HEK293 (cell line): ENCODE results near the gene ANKRD63.

Source experiments
- GLI2 ChIP-seq: fragments of 450-650 bp; formaldehyde crosslinking; IDR thresholded peaks from 2 replicates; pipeline ENCODE4; 2017; ENCODE audit warnings: missing biosample characterization, missing genetic modification characterization, low read depth, borderline replicate concordance
- GLIS2 ChIP-seq: fragments of 450-650 bp; formaldehyde crosslinking; IDR thresholded peaks from 2 replicates; pipeline ENCODE4 v1.5.1; 2016; ENCODE audit warnings: missing biosample characterization, missing genetic modification characterization
- HOXA7 ChIP-seq: sonication (generic); formaldehyde crosslinking; IDR thresholded peaks from 2 replicates; pipeline ENCODE4 v1.8.1; 2022; ENCODE audit warnings: missing genetic modification reagents, borderline replicate concordance
- OVOL3 ChIP-seq: fragments of 450-650 bp; formaldehyde crosslinking; IDR thresholded peaks from 2 replicates; pipeline ENCODE4 v1.5.1; 2016; ENCODE audit warnings: missing biosample characterization, missing genetic modification characterization
- PATZ1 ChIP-seq: fragments of 450-650 bp; formaldehyde crosslinking; IDR thresholded peaks from 2 replicates; pipeline ENCODE4 v1.5.1; 2016; ENCODE audit warnings: missing biosample characterization, missing genetic modification characterization
- PRDM6 ChIP-seq: fragments of 450-650 bp; formaldehyde crosslinking; IDR thresholded peaks from 2 replicates; pipeline ENCODE4 v1.5.1; 2017; ENCODE audit warnings: missing biosample characterization, missing genetic modification characterization
- REPIN1 ChIP-seq: fragments of 450-650 bp; formaldehyde crosslinking; IDR thresholded peaks from 2 replicates; pipeline ENCODE4 v1.5.1; 2017; ENCODE audit warnings: missing biosample characterization, missing genetic modification characterization, low read depth
- SCRT2 ChIP-seq: fragments of 450-650 bp; formaldehyde crosslinking; IDR thresholded peaks from 2 replicates; pipeline ENCODE4 v1.5.1; 2016; ENCODE audit warnings: missing biosample characterization, missing genetic modification characterization
- TCF7L2 ChIP-seq: IDR thresholded peaks from 2 replicates; pipeline ENCODE4 v1.6.1; 2011; ENCODE audit warnings: low read depth, mild to moderate bottlenecking, inconsistent platforms, low read length, moderate library complexity, borderline replicate concordance
- ZBTB21 ChIP-seq: fragments of 450-650 bp; formaldehyde crosslinking; IDR thresholded peaks from 2 replicates; pipeline ENCODE4 v1.5.1; 2017; ENCODE audit warnings: missing biosample characterization, missing genetic modification characterization
- ZBTB26 ChIP-seq: fragments of 450-650 bp; formaldehyde crosslinking; optimal IDR thresholded peaks from 2 replicates; pipeline ENCODE3; 2016; ENCODE audit warnings: missing biosample characterization, mild to moderate bottlenecking, missing genetic modification characterization
- ZFHX2 ChIP-seq: fragments of 450-650 bp; formaldehyde crosslinking; conservative IDR thresholded peaks from 2 replicates; pipeline ENCODE4 v1.5.1; 2016; ENCODE audit warnings: missing biosample characterization, missing genetic modification characterization
- ZNF10 ChIP-seq: fragments of 450-650 bp; formaldehyde crosslinking; IDR thresholded peaks from 2 replicates; pipeline ENCODE4 v1.5.1; 2017; ENCODE audit warnings: missing biosample characterization, missing genetic modification characterization
- ZNF138 ChIP-seq: fragments of 450-650 bp; formaldehyde crosslinking; IDR thresholded peaks from 2 replicates; pipeline ENCODE4 v1.5.1; 2016; ENCODE audit warnings: missing biosample characterization, missing genetic modification characterization, borderline replicate concordance
- ZNF19 ChIP-seq: fragments of 450-650 bp; formaldehyde crosslinking; IDR thresholded peaks from 2 replicates; pipeline ENCODE4; 2016; ENCODE audit warnings: missing biosample characterization, missing genetic modification characterization, low read depth
- ZNF24 ChIP-seq: fragments of 450-650 bp; formaldehyde crosslinking; IDR thresholded peaks from 2 replicates; pipeline ENCODE4 v1.5.1; 2016; ENCODE audit warnings: missing biosample characterization, missing genetic modification characterization
- ZNF354C ChIP-seq: fragments of 450-650 bp; formaldehyde crosslinking; IDR thresholded peaks from 2 replicates; pipeline ENCODE4 v1.5.1; 2016; ENCODE audit warnings: missing biosample characterization, missing genetic modification characterization, low read depth, borderline replicate concordance
- ZNF423 ChIP-seq: fragments of 450-650 bp; formaldehyde crosslinking; IDR thresholded peaks from 2 replicates; pipeline ENCODE4 v1.5.1; 2016; ENCODE audit warnings: missing biosample characterization, missing genetic modification characterization
- ZNF433 ChIP-seq: fragments of 450-650 bp; formaldehyde crosslinking; IDR thresholded peaks from 2 replicates; pipeline ENCODE4 v1.5.1; 2016; ENCODE audit warnings: missing biosample characterization, missing genetic modification characterization, low read depth
- ZNF510 ChIP-seq: fragments of 450-650 bp; formaldehyde crosslinking; IDR thresholded peaks from 2 replicates; pipeline ENCODE4 v1.5.1; 2018; ENCODE audit warnings: mild to moderate bottlenecking, missing genetic modification characterization, missing biosample characterization; ENCODE audit not compliant: insufficient replicate concordance
- ZNF514 ChIP-seq: fragments of 450-650 bp; formaldehyde crosslinking; IDR thresholded peaks from 2 replicates; pipeline ENCODE4 v1.5.1; 2016; ENCODE audit warnings: missing biosample characterization, missing genetic modification characterization
- ZNF530 ChIP-seq: fragments of 450-650 bp; formaldehyde crosslinking; IDR thresholded peaks from 2 replicates; pipeline ENCODE4 v1.5.1; 2016; ENCODE audit warnings: low read depth, missing biosample characterization, missing genetic modification characterization
- ZNF623 ChIP-seq: fragments of 450-650 bp; formaldehyde crosslinking; IDR thresholded peaks from 2 replicates; pipeline ENCODE4 v1.5.1; 2016; ENCODE audit warnings: missing biosample characterization, missing genetic modification characterization
- ZNF626 ChIP-seq: fragments of 450-650 bp; sonication (Bioruptor Pico); formaldehyde crosslinking; IDR thresholded peaks from 2 replicates; pipeline ENCODE4 v1.5.1; 2018; ENCODE audit warnings: missing biosample characterization, missing genetic modification characterization, inconsistent platforms
- ZNF654 ChIP-seq: fragments of 450-650 bp; formaldehyde crosslinking; IDR thresholded peaks from 2 replicates; pipeline ENCODE4 v1.5.1; 2016; ENCODE audit warnings: low read depth, missing biosample characterization, missing genetic modification characterization
- ZNF692 ChIP-seq: fragments of 450-650 bp; formaldehyde crosslinking; IDR thresholded peaks from 2 replicates; pipeline ENCODE4 v1.5.1; 2016; ENCODE audit warnings: missing biosample characterization, missing genetic modification characterization
- ZNF76 ChIP-seq: fragments of 450-650 bp; formaldehyde crosslinking; IDR thresholded peaks from 2 replicates; pipeline ENCODE4; 2016; ENCODE audit warnings: low read depth, missing biosample characterization, missing genetic modification characterization, borderline replicate concordance
- ZNF776 ChIP-seq: fragments of 450-650 bp; formaldehyde crosslinking; IDR thresholded peaks from 2 replicates; pipeline ENCODE4 v1.5.0; 2017; ENCODE audit warnings: missing biosample characterization, missing genetic modification characterization, borderline replicate concordance
- TF ChIP-seq, protein P1 (sequence below): fragments of 450-650 bp; formaldehyde crosslinking; IDR thresholded peaks from 2 replicates; pipeline ENCODE4 v1.5.1; 2016; ENCODE audit warnings: missing biosample characterization, missing genetic modification characterization, low read depth
- TF ChIP-seq, protein P2 (sequence below): fragments of 450-650 bp; formaldehyde crosslinking; IDR thresholded peaks from 2 replicates; pipeline ENCODE4 v1.5.1; 2016; ENCODE audit warnings: missing biosample characterization, missing genetic modification characterization

Gene ANKRD63

GRCh38 chr15:40323239-40323952, 40.5 kb upstream of the ANKRD63 start, which contains the start of gene INAFM2 (continued):
- TF ChIP-seq TCF7L2: no peak
- no peak for TF ChIP-seq ZNF138
- no peak for TF ChIP-seq ZNF10 (tag by site-specific recombination)
- no peak for TF ChIP-seq PRDM6 (tag by site-specific recombination)
- TF ChIP-seq ZNF654 (tag by site-specific recombination): no peak
- peak; percentile 80 for TF ChIP-seq SCRT2 (tag by site-specific recombination)
- no peak for TF ChIP-seq ZFHX2 (tag by site-specific recombination)
- TF ChIP-seq, protein P1, sequence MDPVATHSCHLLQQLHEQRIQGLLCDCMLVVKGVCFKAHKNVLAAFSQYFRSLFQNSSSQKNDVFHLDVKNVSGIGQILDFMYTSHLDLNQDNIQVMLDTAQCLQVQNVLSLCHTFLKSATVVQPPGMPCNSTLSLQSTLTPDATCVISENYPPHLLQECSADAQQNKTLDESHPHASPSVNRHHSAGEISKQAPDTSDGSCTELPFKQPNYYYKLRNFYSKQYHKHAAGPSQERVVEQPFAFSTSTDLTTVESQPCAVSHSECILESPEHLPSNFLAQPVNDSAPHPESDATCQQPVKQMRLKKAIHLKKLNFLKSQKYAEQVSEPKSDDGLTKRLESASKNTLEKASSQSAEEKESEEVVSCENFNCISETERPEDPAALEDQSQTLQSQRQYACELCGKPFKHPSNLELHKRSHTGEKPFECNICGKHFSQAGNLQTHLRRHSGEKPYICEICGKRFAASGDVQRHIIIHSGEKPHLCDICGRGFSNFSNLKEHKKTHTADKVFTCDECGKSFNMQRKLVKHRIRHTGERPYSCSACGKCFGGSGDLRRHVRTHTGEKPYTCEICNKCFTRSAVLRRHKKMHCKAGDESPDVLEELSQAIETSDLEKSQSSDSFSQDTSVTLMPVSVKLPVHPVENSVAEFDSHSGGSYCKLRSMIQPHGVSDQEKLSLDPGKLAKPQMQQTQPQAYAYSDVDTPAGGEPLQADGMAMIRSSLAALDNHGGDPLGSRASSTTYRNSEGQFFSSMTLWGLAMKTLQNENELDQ (tag by site-specific recombination): no peak
- TF ChIP-seq ZNF692: peak; percentile 100
- TF ChIP-seq ZNF510 (tag by site-specific recombination): no peak
- TF ChIP-seq ZNF530: no peak
- no peak for TF ChIP-seq REPIN1
- TF ChIP-seq, protein P2, sequence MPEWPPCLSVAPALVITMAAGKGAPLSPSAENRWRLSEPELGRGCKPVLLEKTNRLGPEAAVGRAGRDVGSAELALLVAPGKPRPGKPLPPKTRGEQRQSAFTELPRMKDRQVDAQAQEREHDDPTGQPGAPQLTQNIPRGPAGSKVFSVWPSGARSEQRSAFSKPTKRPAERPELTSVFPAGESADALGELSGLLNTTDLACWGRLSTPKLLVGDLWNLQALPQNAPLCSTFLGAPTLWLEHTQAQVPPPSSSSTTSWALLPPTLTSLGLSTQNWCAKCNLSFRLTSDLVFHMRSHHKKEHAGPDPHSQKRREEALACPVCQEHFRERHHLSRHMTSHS (tag by site-specific recombination): no peak
- TF ChIP-seq ZNF433 (tag by site-specific recombination): no peak
- no peak for TF ChIP-seq GLI2
- TF ChIP-seq ZNF423 (tag by site-specific recombination): peak; percentile 59; the same call in 1 of the 2 replicates
- TF ChIP-seq ZNF19 (tag by site-specific recombination): no peak
- peak; percentile 67 for TF ChIP-seq ZBTB26
- TF ChIP-seq ZBTB21 (tag by site-specific recombination): no peak
- TF ChIP-seq OVOL3 (tag by site-specific recombination): no peak
- TF ChIP-seq ZNF776 (tag by site-specific recombination): no peak
- peak; percentile 73; the same call in 1 of the 2 replicates for TF ChIP-seq ZNF76
- no peak for TF ChIP-seq ZNF354C (tag by site-specific recombination)
- TF ChIP-seq ZNF626: no peak
- TF ChIP-seq HOXA7 (CRISPR knock-in tag): no peak
- TF ChIP-seq ZNF24 (tag by site-specific recombination): 0 out of 2 replicates have a peak, but pooled peaks have one; percentile 29
- no peak for TF ChIP-seq ZNF514
- peak; percentile 91 for TF ChIP-seq GLIS2
- peak; percentile 78 for TF ChIP-seq PATZ1
- no peak for TF ChIP-seq ZNF623 (tag by site-specific recombination)
